GM10248 (cell line): Measurements from ENCODE around the gene TRPT1.

Experiments
- CTCF ChIA-PET: fragments of 300-600 bp; sonication (Branson Sonifier 250); formaldehyde crosslinking; extraction: SDS; loops from one replicate; lab custom pipeline; 2021; ENCODE audit warnings: antibody characterized with exemption; lab: Yijun Ruan, JAX
- POLR2A ChIA-PET: fragments of 350-650 bp; sonication (Branson Sonifier 250); formaldehyde crosslinking; extraction: SDS; loops from one replicate; lab custom pipeline; 2020; ENCODE audit warnings: antibody characterized with exemption; lab: Yijun Ruan, JAX
- DNase-seq: peaks from one replicate; pipeline ENCODE4 v3.0.0; 2012; ENCODE audit errors: extremely low spot score
- TF ChIP-seq, protein P1 (sequence below): IDR thresholded peaks from 2 replicates; pipeline ENCODE4 v1.5.1; 2012; ENCODE audit warnings: mild to moderate bottlenecking, low read depth; ENCODE audit errors: extremely low read depth, missing control alignments, control extremely low read depth

The TRPT1 gene

DNA sequence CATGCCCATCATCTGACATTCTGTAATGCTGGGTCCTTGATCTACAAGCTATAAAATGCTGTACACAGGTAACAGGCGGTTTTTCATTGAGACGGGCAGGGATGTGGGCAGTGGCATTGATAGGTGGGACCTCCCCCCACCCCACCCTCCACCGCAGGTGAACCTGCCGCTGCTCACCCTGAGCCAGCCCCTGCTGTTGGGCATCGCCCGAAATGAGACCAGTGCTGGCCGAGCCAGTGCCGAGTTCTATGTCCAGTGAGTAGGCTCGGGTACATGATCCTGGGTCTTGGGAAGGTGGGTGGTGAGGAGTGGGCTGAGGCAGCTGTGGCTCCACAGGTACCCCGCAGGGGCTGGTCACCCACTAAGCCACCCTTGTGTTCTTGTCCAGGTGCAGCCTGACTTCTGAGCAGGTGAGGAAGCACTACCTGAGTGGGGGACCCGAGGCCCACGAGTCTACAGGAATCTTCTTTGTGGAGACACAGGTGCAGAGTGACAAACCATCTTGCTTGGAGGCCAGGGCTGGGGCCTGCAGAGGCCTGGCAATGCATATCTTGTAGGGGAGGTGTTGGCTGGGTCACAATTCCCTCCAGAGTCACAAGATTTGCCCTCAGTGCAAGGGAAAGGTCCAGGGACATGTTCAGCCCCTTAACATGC, 3.2 kb upstream of the TRPT1 start:
- CTCF ChIA-PET: interaction anchor here (1.1 to 30.9 kb wide), 3 partner anchors 19 to 75 kb away, joined by 3 to 368 read pairs (median 4); partner anchors contain the start of genes FERMT3 and PLCB3
- DNase-seq: no peak
- TF ChIP-seq, protein P1, sequence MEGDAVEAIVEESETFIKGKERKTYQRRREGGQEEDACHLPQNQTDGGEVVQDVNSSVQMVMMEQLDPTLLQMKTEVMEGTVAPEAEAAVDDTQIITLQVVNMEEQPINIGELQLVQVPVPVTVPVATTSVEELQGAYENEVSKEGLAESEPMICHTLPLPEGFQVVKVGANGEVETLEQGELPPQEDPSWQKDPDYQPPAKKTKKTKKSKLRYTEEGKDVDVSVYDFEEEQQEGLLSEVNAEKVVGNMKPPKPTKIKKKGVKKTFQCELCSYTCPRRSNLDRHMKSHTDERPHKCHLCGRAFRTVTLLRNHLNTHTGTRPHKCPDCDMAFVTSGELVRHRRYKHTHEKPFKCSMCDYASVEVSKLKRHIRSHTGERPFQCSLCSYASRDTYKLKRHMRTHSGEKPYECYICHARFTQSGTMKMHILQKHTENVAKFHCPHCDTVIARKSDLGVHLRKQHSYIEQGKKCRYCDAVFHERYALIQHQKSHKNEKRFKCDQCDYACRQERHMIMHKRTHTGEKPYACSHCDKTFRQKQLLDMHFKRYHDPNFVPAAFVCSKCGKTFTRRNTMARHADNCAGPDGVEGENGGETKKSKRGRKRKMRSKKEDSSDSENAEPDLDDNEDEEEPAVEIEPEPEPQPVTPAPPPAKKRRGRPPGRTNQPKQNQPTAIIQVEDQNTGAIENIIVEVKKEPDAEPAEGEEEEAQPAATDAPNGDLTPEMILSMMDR: no peak
- POLR2A ChIA-PET: no interaction called here

DNA sequence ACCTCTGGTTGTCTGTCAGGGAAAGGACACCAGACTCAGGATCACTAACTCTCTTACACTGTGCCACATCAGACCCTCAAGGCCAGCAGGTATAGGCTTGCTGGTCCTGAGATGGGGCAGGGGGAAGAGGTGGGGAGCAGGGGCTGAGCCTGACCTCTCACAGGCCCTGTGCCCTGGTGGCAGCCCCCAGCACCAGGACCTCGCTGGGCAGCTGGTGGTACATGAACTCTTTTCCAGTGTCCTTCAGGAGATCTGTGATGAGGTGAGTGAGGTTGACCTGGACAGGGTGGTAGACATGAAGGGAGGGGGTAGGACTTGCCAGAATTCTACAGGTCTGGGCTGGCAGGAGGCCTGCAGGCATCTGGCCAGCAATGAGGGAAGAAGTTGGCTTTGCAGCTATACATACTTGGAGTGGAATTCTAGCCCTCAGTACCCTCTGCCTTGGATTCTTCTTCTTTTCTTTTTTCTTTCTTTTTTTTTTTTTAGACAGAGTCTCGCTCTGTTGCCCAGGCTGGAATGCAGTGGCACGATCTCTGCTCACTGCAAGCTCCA, 1.5 kb upstream of the TRPT1 start:
- CTCF ChIA-PET: interaction anchor here (1.1 to 30.9 kb wide), 8 partner anchors 9 to 76 kb away, joined by 3 to 368 read pairs (median 5); partner anchors contain the start of genes CATSPERZ, FERMT3, PLCB3 and PPP1R14B

DNA sequence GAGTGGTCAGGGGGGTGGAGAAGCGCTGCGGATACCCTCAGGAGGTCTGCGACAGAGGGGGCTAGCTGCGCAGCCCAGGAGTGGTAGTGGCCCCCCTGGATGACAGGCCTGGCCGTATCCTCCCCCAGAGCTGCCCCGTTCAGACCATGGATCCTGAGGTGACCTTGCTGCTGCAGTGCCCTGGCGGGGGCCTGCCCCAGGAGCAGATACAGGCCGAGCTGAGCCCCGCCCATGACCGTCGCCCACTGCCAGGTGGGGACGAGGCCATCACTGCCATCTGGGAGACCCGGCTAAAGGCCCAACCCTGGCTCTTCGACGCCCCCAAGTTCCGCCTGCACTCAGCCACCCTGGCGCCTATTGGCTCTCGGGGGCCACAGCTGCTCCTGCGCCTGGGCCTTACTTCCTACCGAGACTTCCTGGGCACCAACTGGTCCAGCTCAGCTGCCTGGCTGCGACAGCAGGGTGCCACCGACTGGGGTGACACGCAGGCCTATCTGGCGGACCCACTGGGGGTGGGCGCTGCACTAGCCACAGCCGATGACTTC, 593 bp upstream of the TRPT1 start:
- ChIA-PET CTCF (interaction anchor here (0.9 to 30.9 kb wide), 13 partner anchors 10 to 243 kb away, joined by 3 to 368 read pairs (median 5); partner anchors contain the start of genes CATSPERZ, FERMT3, FKBP2 and PLCB3), POLR2A (interaction anchor here (0.5 to 3.8 kb wide), 7 partner anchors 10 to 1662 kb away, joined by 3 to 21 read pairs (median 5); partner anchors contain the start of genes BAD, FERMT3, FIBP and FKBP2)
- DNase-seq: peak; percentile 81
- TF ChIP-seq, protein P1: no peak

More for the DNA sequence above, 1.5 kb upstream of the TRPT1 start:
- POLR2A ChIA-PET: interaction anchor here (0.5 to 3.8 kb wide), 5 partner anchors 14 to 1661 kb away, joined by 3 to 21 read pairs (median 7); partner anchors contain the start of genes FERMT3, FIBP and FKBP2
- TF ChIP-seq, protein P1: no peak
- no peak for DNase-seq

DNA sequence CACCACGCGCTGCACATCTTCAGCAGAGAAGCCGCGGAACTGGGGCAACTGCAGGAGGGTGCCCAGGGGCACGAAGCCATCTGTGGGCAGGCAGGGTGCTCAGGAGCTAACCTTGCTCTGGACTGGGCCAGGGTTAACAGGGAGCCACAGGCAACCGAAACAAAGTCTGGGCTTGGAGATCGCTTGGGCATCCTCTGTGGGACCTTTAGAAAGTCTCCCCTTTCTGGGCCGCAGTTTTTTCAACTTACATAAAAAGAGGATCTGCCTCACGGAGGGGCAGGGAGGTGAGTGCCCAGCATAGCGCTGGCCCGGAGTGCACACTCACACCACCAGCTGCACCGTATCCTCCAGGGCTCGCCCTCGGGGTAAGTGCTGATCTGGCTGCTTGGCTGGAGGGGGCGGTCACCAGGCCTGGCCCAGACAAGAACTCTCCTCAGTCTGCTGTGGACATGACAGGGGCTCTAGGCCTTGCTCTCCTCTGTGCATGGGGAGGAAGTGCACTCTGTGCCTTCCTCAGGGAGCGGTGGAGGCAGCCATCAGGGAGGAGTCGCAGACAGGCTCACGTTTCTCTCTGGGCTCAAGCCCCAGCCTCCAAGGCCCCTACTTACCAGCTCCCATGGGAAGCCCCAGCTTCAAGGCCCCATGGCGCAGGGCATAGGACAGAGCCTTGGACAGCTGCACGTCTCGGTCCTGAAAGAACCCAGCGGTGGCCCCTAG, 937 bp downstream of the TRPT1 start:
- DNase-seq: no peak
- POLR2A ChIA-PET: interaction anchor here (0.5 to 3.8 kb wide), 3 partner anchors 11 to 49 kb away, joined by 4 to 21 read pairs (median 6); partner anchors contain the start of gene FERMT3
- CTCF ChIA-PET: interaction anchor here (1.1 to 30.9 kb wide), 4 partner anchors 12 to 28 kb away, joined by 3 to 368 read pairs (median 10); partner anchors contain the start of gene FERMT3
- TF ChIP-seq, protein P1: no peak

DNA sequence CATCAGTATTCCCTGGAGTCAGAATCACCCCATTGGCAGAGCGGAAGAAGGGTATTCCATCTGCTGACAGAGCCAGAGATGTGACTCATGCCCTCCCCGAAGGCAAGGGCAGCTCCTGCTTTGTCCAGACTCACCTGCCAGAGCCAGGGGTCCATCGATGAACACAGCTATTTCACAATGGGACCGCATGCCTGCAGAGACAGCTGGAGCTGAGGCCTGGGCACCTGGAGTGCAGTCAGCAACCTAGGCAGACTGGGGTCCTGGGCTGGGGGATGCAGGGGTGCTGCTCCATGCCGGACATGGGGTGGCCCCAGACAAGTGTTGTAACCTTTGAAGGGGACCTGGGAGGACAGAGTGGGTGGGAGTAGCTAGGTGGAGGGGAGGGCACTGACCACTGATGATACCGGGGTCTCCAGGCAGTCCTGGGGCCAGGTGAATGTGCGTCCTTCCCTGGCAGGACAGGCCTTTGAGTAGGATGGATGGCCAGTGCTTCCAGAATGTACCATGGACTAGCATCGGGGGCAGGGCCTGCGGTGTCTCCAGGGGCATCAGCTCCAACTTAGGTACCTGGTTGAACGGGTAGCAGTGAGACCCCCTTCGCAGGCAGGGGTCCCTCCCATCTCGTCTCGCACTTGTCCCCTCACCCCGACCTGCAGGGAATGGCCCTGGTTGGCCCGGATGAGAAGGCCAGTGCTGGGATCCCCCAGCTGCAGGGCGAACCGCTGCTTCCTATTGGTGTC, 1.7 kb downstream of the TRPT1 start:
- CTCF ChIA-PET: interaction anchor here (1.1 to 30.9 kb wide), 5 partner anchors 12 to 28 kb away, joined by 3 to 368 read pairs (median 5); partner anchors contain the start of genes FERMT3 and PLCB3

More for the DNA sequence above, 1.7 kb downstream of the TRPT1 start:
- no peak for DNase-seq
- TF ChIP-seq, protein P1: no peak
- POLR2A ChIA-PET: interaction anchor here (0.7 to 3.8 kb wide), 3 partner anchors 17 to 39 kb away, joined by 3 to 21 read pairs (median 3); partner anchors contain the start of genes FERMT3, FKBP2 and STIP1
